K562 (cell line): ENCODE measurements around the gene CYFIP2.

Experiments
- CTCF ChIP-seq, 3 experiments: IDR thresholded peaks in 2 of 3; conservative IDR thresholded peaks in 1 of 3; 2 replicates each; pipeline ENCODE4 v1.5.1; 2011 to 2012; ENCODE audit warnings: low read length in 3 of 3, mild to moderate bottlenecking in 3 of 3, control low read depth in 2 of 3, improper control_type of control experiment in 1 of 3, inconsistent platforms in 1 of 3, low read depth in 1 of 3, mixed read lengths in 1 of 3, moderate library complexity in 1 of 3; ENCODE audit not compliant: insufficient read depth in 2 of 3
- FIP1L1 ChIP-seq: fragments of 200-400 bp; formaldehyde crosslinking; IDR thresholded peaks from 2 replicates; pipeline ENCODE4 v1.6.1; 2018; ENCODE audit warnings: mild to moderate bottlenecking, low read depth, low read length; ENCODE audit not compliant: poor library complexity, severe bottlenecking
- MAFK ChIP-seq: IDR thresholded peaks from 2 replicates; pipeline ENCODE4 v1.6.1; 2011; ENCODE audit warnings: low read length, improper control_type of control experiment
- MAX ChIP-seq: sonication (generic); formaldehyde crosslinking; IDR thresholded peaks from 2 replicates; pipeline ENCODE4 v1.9.0; 2022; ENCODE audit warnings: mild to moderate bottlenecking, missing genetic modification reagents
- MTA2 ChIP-seq: fragments of 450-650 bp; IDR thresholded peaks from 2 replicates; pipeline ENCODE4 v1.6.1; 2016; ENCODE audit warnings: low read depth
- TCF7L2 ChIP-seq: fragments of 150-350 bp; IDR thresholded peaks from 2 replicates; pipeline ENCODE4 v1.6.1; 2016; ENCODE audit warnings: low read depth, mild to moderate bottlenecking, low read length, moderate library complexity
- USF1 ChIP-seq: sonication (generic); formaldehyde crosslinking; IDR thresholded peaks from 2 replicates; pipeline ENCODE4 v1.9.0; 2022; ENCODE audit warnings: mild to moderate bottlenecking, missing genetic modification reagents
- ZNF431 ChIP-seq: sonication (generic); formaldehyde crosslinking; IDR thresholded peaks from 2 replicates; pipeline ENCODE4 v1.8.0; 2022; ENCODE audit warnings: mild to moderate bottlenecking, missing genetic modification reagents

GRCh38 chr5:157372472-157372822 is 106.5 kb downstream of the CYFIP2 start:
- no peak for TF ChIP-seq ZNF431 (CRISPR knock-in tag)
- TF ChIP-seq CTCF (IDR thresholded peaks at IDR 0.05 in 2 of 3, conservative IDR thresholded peaks at IDR 0.05 in 1 of 3; ENCODE audit: insufficient read depth in 2 of 3, low read depth in 1 of 3, low read length in 3 of 3), result no peak
- no peak for TF ChIP-seq FIP1L1
- no peak for TF ChIP-seq MAX (CRISPR knock-in tag)
- TF ChIP-seq TCF7L2, result no peak
- TF ChIP-seq MAFK, result no peak
- TF ChIP-seq MTA2, result no peak
- no peak for TF ChIP-seq USF1 (CRISPR knock-in tag)
